Prostate gland (tissue), 2 donors: Measurements from ENCODE around the gene UBC. TPM values are rescaled to one million over a fixed set of nuclear protein-coding genes. Genes with fewer than 3 reads are reported as not detected.
"Not testable (repeated sequence)": the region's sequence is repeated elsewhere in the genome, so short reads cannot be mapped to it uniquely, and the experiment has no call there.

Experiments used
- DNase-seq: peaks from one replicate; pipeline ENCODE4 v3.0.0-alpha.2; 2019; ENCODE audit warnings: low spot score
- H3K27ac ChIP-seq, 2 donors: fragments of 200-600 bp; sonication (generic); 2 replicates each; pipeline ENCODE4 v1.5.1; 2017 to 2019
- H3K27me3 ChIP-seq: fragments of 200-600 bp; sonication (generic); replicated peaks from 2 replicates; pipeline ENCODE4 v1.5.1; 2019; ENCODE audit not compliant: insufficient read depth
- H3K36me3 ChIP-seq, 2 donors: fragments of 200-600 bp; sonication (generic); 1 replicate in 1 of 2; 2 replicates in 1 of 2; pipeline versions ENCODE4 v1.5.1 to v1.8.1; 2017 to 2019
- H3K4me1 ChIP-seq: fragments of 200-600 bp; sonication (generic); replicated peaks from 2 replicates; pipeline ENCODE4 v1.5.1; 2019
- H3K4me3 ChIP-seq, 2 donors: fragments of 200-600 bp; sonication (generic); 2 replicates each; pipeline ENCODE4 v1.5.1; 2017 to 2019
- H3K9me3 ChIP-seq: fragments of 200-600 bp; sonication (generic); 2 replicates; pipeline ENCODE4 v1.5.1; 2017
- CTCF ChIP-seq, 4 experiments: fragments of 200-600 bp in 2 of 4; fragments of 450-650 bp in 2 of 4; sonication (generic) in 2 of 4; IDR thresholded peaks; 1 replicate in 3 of 4; 2 replicates in 1 of 4; pipeline ENCODE4 v1.5.1; 2016 to 2019; ENCODE audit warnings: antibody characterized with exemption in 4 of 4, mild to moderate bottlenecking in 2 of 4, moderate library complexity in 2 of 4
- POLR2A ChIP-seq: fragments of 450-650 bp; IDR thresholded peaks from one replicate; pipeline ENCODE4 v1.6.1; 2016; ENCODE audit warnings: antibody characterized with exemption, mild to moderate bottlenecking
- POLR2AphosphoS5 ChIP-seq: sonication (generic); formaldehyde crosslinking; IDR thresholded peaks from one replicate; pipeline ENCODE4 v1.6.1; 2017; ENCODE audit warnings: antibody characterized with exemption
- WGBS: methylation state at CpG from one replicate; pipeline ENCODE4 v1.1.5; 2018; 5-methylcytosine and 5-hydroxymethylcytosine counted together
- intact Hi-C: fragments of 100-400 bp; cut with DNase I; formaldehyde crosslinking; loops from one replicate; pipeline ENCODE4 v1.14.2; 2022
- total RNA-seq, 2 donors: library from RNA; depleted of rRNA; stranded (reverse); fragments of >200 nt; gene quantifications; one replicate each; pipeline ENCODE4 v1.1.0, GENCODE V29; 2016

UBC gene
- total RNA-seq, 2 donors from 2014 or later, result 854 to 1,154 TPM

GRCh38 chr12:124929649-124930419, 15.4 kb upstream of the UBC start:
- no peak for DNase-seq
- Histone ChIP-seq H3K36me3 (no peaks in the 10 kb centered on the region), H3K27ac (no peak overlapping the region), H3K4me3 (no peak overlapping the region), H3K27me3 (no peaks in the 10 kb centered on the region), H3K9me3 (no peaks in the 10 kb centered on the region), H3K4me1 (no peaks in the 10 kb centered on the region)
- no peak for TF ChIP-seq POLR2A
- intact Hi-C loops, result no loop called here
- 92% methylated on average over 9 of the region's 9 CpGs for WGBS

- 91% methylated on average over 11 of the region's 11 CpGs for WGBS
- DNase-seq, result no peak
- TF ChIP-seq CTCF (IDR thresholded peaks at IDR 0.05) (no peak), POLR2A (no peak), POLR2AphosphoS5 (no peak)
- Histone ChIP-seq H3K27ac (peak overlapping the region; percentile 93 to 95), H3K9me3 (no peaks in the 10 kb centered on the region), H3K4me3 (no peak overlapping the region), H3K27me3 (no peaks in the 10 kb centered on the region), H3K4me1 (no peaks in the 10 kb centered on the region), H3K36me3 (no peaks in the 10 kb centered on the region)
- intact Hi-C loops, result no loop called here
Measured at GRCh38 chr12:124928912-124929530, 14.6 kb upstream of the UBC start.

- H3K4me1 ChIP-seq, result no peaks in the 10 kb centered on the region
- intact Hi-C loops, result no loop called here
- 34% methylated on average over 36 of the region's 36 CpGs for WGBS
- no peaks in the 10 kb centered on the region for H3K27me3 ChIP-seq
- TF ChIP-seq POLR2A (no peak), CTCF (IDR thresholded peaks at IDR 0.05) (no peak), POLR2AphosphoS5 (peak; percentile 48)
- peak overlapping the region; percentile 40 to 53 for H3K4me3 ChIP-seq
- H3K36me3 ChIP-seq, result no peaks in the 10 kb centered on the region
- peak; percentile 23 for DNase-seq
- H3K9me3 ChIP-seq, result no peaks in the 10 kb centered on the region
- peak overlapping the region; percentile 93 to 95 for H3K27ac ChIP-seq
Measured at GRCh38 chr12:124928095-124928911, 13.9 kb upstream of the UBC start.

GRCh38 chr12:124927201-124928094, 13.0 kb upstream of the UBC start:
- under 1% methylated on average over 45 of the region's 45 CpGs for WGBS
- no peaks in the 10 kb centered on the region for H3K9me3 ChIP-seq
- no peaks in the 10 kb centered on the region for H3K27me3 ChIP-seq
- intact Hi-C loops, result no loop called here
- DNase-seq, result peak; percentile 89
- TF ChIP-seq POLR2A (no peak), CTCF (IDR thresholded peaks at IDR 0.05) (no peak), POLR2AphosphoS5 (peak; percentile 79)
- H3K4me3 ChIP-seq, result peak overlapping the region; percentile 40 to 53
- H3K36me3 ChIP-seq, result no peaks in the 10 kb centered on the region
- H3K4me1 ChIP-seq, result no peaks in the 10 kb centered on the region
- peak overlapping the region; percentile 93 to 95 for H3K27ac ChIP-seq

GRCh38 chr12:124925782-124926181, 11.3 kb upstream of the UBC start:
- DNase-seq, H3K9me3 ChIP-seq, H3K27ac ChIP-seq, H3K36me3 ChIP-seq, H3K4me1 ChIP-seq, H3K4me3 ChIP-seq, H3K27me3 ChIP-seq, intact Hi-C loops: not testable (repeated sequence)
- 95% methylated on average over 7 of the region's 7 CpGs for WGBS
